ENCODE data around the gene GCFC2. TPM values are rescaled to one million over a fixed set of nuclear protein-coding genes. Genes with fewer than 3 reads are reported as not detected.

GCFC2 gene
- total RNA-seq, 1 experiment from 2014 or later: 18.3 TPM

DNA sequence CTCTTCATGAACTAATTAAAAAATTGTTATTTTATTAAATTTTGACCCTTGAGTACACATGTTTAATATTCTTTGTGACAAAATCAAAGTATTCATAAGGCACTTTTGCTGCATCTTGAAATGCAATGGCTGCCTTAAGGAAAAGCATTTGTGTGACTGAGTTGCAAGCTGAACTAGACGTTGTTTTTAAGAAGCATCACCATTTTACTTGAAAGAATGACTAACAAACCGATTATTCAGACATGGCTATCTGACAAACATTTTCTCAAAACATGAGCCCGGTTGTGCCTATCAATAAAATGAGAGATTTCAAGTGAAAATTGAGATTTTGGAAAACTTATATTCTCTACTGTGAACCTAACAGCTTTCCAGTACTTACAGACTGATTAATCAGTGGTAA is 2.8 kb downstream of the GCFC2 start:
- H3K9me3 ChIP-seq (ENCODE audit: control insufficient read depth, low read depth, low read length): no peaks in the 10 kb centered on the region
- Mint-ChIP-seq H3K9me3 (peaks cover 0 to 2% of the 10 kb centered on the region in 2 experiments; a peak in 2 of 5 replicates), H3K36me3 (ENCODE audit: insufficient read depth in 1 of 3, low read depth in 3 of 3) (peaks cover 10 to 38% (median 33%) of the 10 kb centered on the region in 3 experiments), H3K4me1 (peaks cover 13 to 18% of the 10 kb centered on the region in 2 experiments), H3K27ac (no peak overlapping the region), H3K4me3 (no peak overlapping the region), H3K27me3 (ENCODE audit: low read depth) (no peaks in the 10 kb centered on the region; the same call in 1 of the 2 replicates)
- no peak overlapping the region for H4K5ac ChIP-seq (ENCODE audit: insufficient read length, low read depth, low read length)
- no peak overlapping the region for H3T11ph ChIP-seq (ENCODE audit: low read length)
- H4K8ac ChIP-seq (replicated peaks; ENCODE audit: insufficient read length, low read depth, low read length): no peak overlapping the region
- no peak overlapping the region for H3K14ac ChIP-seq (ENCODE audit: insufficient read depth, low read length)
- peaks cover 3% of the 10 kb centered on the region for H3K23me2 ChIP-seq (ENCODE audit: insufficient read length, low read depth, low read length, poor library complexity, severe bottlenecking)
- H2BK20ac ChIP-seq (ENCODE audit: low read depth, low read length, poor library complexity, severe bottlenecking): no peak overlapping the region
- H3K23ac ChIP-seq (ENCODE audit: insufficient read length, low read depth, low read length): no peak overlapping the region
- no peak for DNase-seq
- H3K56ac ChIP-seq (ENCODE audit: insufficient read length, low read depth, low read length): no peak overlapping the region
- no peak overlapping the region for H2BK5ac ChIP-seq (ENCODE audit: insufficient read length, low read length)
- H3K9ac ChIP-seq (ENCODE audit: extremely low read depth, insufficient read length, low read length): no peak overlapping the region
- no peak overlapping the region for H2BK12ac ChIP-seq (ENCODE audit: insufficient read length, low read depth, low read length)
- TF ChIP-seq, protein P1, sequence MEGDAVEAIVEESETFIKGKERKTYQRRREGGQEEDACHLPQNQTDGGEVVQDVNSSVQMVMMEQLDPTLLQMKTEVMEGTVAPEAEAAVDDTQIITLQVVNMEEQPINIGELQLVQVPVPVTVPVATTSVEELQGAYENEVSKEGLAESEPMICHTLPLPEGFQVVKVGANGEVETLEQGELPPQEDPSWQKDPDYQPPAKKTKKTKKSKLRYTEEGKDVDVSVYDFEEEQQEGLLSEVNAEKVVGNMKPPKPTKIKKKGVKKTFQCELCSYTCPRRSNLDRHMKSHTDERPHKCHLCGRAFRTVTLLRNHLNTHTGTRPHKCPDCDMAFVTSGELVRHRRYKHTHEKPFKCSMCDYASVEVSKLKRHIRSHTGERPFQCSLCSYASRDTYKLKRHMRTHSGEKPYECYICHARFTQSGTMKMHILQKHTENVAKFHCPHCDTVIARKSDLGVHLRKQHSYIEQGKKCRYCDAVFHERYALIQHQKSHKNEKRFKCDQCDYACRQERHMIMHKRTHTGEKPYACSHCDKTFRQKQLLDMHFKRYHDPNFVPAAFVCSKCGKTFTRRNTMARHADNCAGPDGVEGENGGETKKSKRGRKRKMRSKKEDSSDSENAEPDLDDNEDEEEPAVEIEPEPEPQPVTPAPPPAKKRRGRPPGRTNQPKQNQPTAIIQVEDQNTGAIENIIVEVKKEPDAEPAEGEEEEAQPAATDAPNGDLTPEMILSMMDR (conservative IDR thresholded peaks at IDR 0.05): no peak
- H3K18ac ChIP-seq (ENCODE audit: insufficient read length, low read depth, low read length): no peak overlapping the region
- H4K91ac ChIP-seq (ENCODE audit: insufficient read length, low read depth, low read length): no peak overlapping the region
- H3K27ac ChIP-seq (ENCODE audit: insufficient read length, low read depth, low read length): no peak overlapping the region
- H3K79me1 ChIP-seq (ENCODE audit: insufficient read depth, low read depth, low read length, poor library complexity, severe bottlenecking): no peaks in the 10 kb centered on the region
- no peak overlapping the region for H2BK120ac ChIP-seq (ENCODE audit: low read depth, low read length, poor library complexity, severe bottlenecking)
- WGBS (ENCODE audit: extremely low coverage, insufficient read length, low lambda C conversion rate): no CpG with 5 or more reads among the region's 3 CpGs
- H2AFZ ChIP-seq (ENCODE audit: low read length): no peak overlapping the region
- no peak overlapping the region for H2AK5ac ChIP-seq (ENCODE audit: insufficient read length, low read length)
- no peak overlapping the region for H3K4me2 ChIP-seq (ENCODE audit: insufficient read depth, insufficient read length, low read length)
- no peaks in the 10 kb centered on the region for H3K27me3 ChIP-seq (ENCODE audit: insufficient read depth, low read length)
- H3K4ac ChIP-seq (ENCODE audit: low read depth, low read length): no peak overlapping the region
- H2BK15ac ChIP-seq (ENCODE audit: low read depth, low read length): no peak overlapping the region
- no peaks in the 10 kb centered on the region; the same call in 1 of the 2 replicates for H3K79me2 ChIP-seq (ENCODE audit: insufficient read depth, low read length)
- no peaks in the 10 kb centered on the region for H3K4me1 ChIP-seq (ENCODE audit: insufficient read depth, low read length)
- H4K20me1 ChIP-seq (ENCODE audit: control insufficient read depth, insufficient read depth, insufficient read length): no peaks in the 10 kb centered on the region
